HCT116 (cell line): ENCODE measurements around the gene CIITA. TPM values are rescaled to one million over a fixed set of nuclear protein-coding genes. Genes with fewer than 3 reads are reported as not detected.

ENCODE experiments used
- ATAC-seq: fragments of 200-7000 bp; cut with Tn5 transposase; 2 replicates; pipeline ENCODE4 v1.9.1; 2020; ENCODE audit warnings: mild to moderate bottlenecking, moderate library complexity
- BruUV-seq: library from RNA; stranded (reverse); fragments of 400-500 nt; replicated peaks from 2 replicates; lab custom pipeline; 2021; lab: Mats Ljungman, UMichigan
- CTCF ChIA-PET: fragments of 300-600 bp; sonication (Branson Sonifier 250); formaldehyde crosslinking; loops from one replicate; lab custom pipeline; 2021; ENCODE audit warnings: antibody characterized with exemption; lab: Charles Lee
- POLR2A ChIA-PET: fragments of 300-600, 350-600 bp; sonication (Branson Sonifier 250); formaldehyde crosslinking; loops from one replicate; lab custom pipeline; 2021; ENCODE audit warnings: antibody characterized with exemption; lab: Charles Lee
- RAD21 ChIA-PET, 2 experiments: fragments of 300-600 bp; sonication (Branson Sonifier 250); formaldehyde crosslinking; loops; one replicate each; lab custom pipeline; 2023; ENCODE audit warnings: low total read pairs in 2 of 2; ENCODE audit not compliant: uncharacterized antibody in 2 of 2, unreplicated experiment in 2 of 2, low non-redundant PET in 1 of 2; lab: Charles Lee
- DNase-seq: peaks from one replicate; pipeline ENCODE4 v3.0.0-alpha.2; 2010; ENCODE audit warnings: low read depth, low spot score
- H2AFZ ChIP-seq: fragments of 200-600 bp; shearing (Covaris generic), sonication (generic); 2 replicates; pipeline ENCODE4 v1.6.1; 2017; ENCODE audit warnings: low read depth, mixed run types, mixed read lengths, antibody characterized with exemption, low read length; ENCODE audit not compliant: poor library complexity, severe bottlenecking
- H3K27ac ChIP-seq: 2 replicates; pipeline ENCODE4 v1.5.1; 2012; ENCODE audit warnings: low read depth, low read length
- H3K27me3 ChIP-seq: fragments of 200-600 bp; sonication (generic); 2 replicates; pipeline ENCODE4 v1.6.1; 2016; ENCODE audit warnings: mixed run types, low read length, mixed read lengths; ENCODE audit not compliant: insufficient read depth
- H3K36me3 ChIP-seq, 2 experiments: fragments of 200-500 bp in 1 of 2; fragments of 200-600 bp in 1 of 2; sonication (Bioruptor generic) in 1 of 2; sonication (generic) in 1 of 2; 2 replicates each; pipeline versions ENCODE4 v1.5.1 to v1.6.1; 2014 to 2016; ENCODE audit warnings: low read length in 2 of 2, inconsistent platforms in 1 of 2, mixed read lengths in 1 of 2, mixed run types in 1 of 2; ENCODE audit not compliant: insufficient read depth in 2 of 2, control insufficient read depth in 1 of 2
- H3K4me1 ChIP-seq, 2 experiments: fragments of 200-600 bp in 1 of 2; sonication (generic) in 1 of 2; 2 replicates each; pipeline versions ENCODE4 v1.5.1 to v1.6.1; 2012 to 2017; ENCODE audit warnings: low read length in 2 of 2, inconsistent platforms in 1 of 2, mild to moderate bottlenecking in 1 of 2, mixed read lengths in 1 of 2, mixed run types in 1 of 2, moderate library complexity in 1 of 2; ENCODE audit not compliant: insufficient read depth in 2 of 2, control insufficient read depth in 1 of 2
- H3K4me2 ChIP-seq: fragments of 200-600 bp; sonication (generic); 2 replicates; pipeline ENCODE4 v1.6.1; 2017; ENCODE audit warnings: mixed run types, low read length, mixed read lengths
- H3K4me3 ChIP-seq, 2 experiments: fragments of 200-600 bp in 1 of 2; sonication (generic) in 1 of 2; replicated peaks in 1 of 2; 2 replicates each; pipeline ENCODE4 v1.5.1; 2011 to 2016; ENCODE audit warnings: low read length in 2 of 2, control low read depth in 1 of 2, low read depth in 1 of 2, mild to moderate bottlenecking in 1 of 2, mixed read lengths in 1 of 2, mixed run types in 1 of 2
- H3K79me2 ChIP-seq: fragments of 200-600 bp; sonication (generic); 2 replicates; pipeline ENCODE4 v1.6.1; 2017; ENCODE audit warnings: mild to moderate bottlenecking, mixed run types, low read length, moderate library complexity, mixed read lengths; ENCODE audit not compliant: insufficient read depth
- H3K9ac ChIP-seq: fragments of 200-600 bp; sonication (generic); 2 replicates; pipeline ENCODE4 v1.6.1; 2016; ENCODE audit warnings: low read length, mixed read lengths
- H3K9me2 ChIP-seq: fragments of 200-600 bp; sonication (generic), shearing (Covaris generic); 2 replicates; pipeline ENCODE4 v1.6.1; 2017; ENCODE audit warnings: mixed run types, mild to moderate bottlenecking, moderate library complexity; ENCODE audit not compliant: insufficient read depth
- H3K9me3 ChIP-seq, 2 experiments: fragments of 200-500 bp in 1 of 2; fragments of 200-600 bp in 1 of 2; sonication (Bioruptor generic) in 1 of 2; sonication (generic) in 1 of 2; 2 replicates each; pipeline ENCODE4 v1.6.1; 2014 to 2017; ENCODE audit warnings: low read length in 2 of 2, mixed read lengths in 2 of 2, inconsistent platforms in 1 of 2, low read depth in 1 of 2, mild to moderate bottlenecking in 1 of 2, mixed run types in 1 of 2, moderate library complexity in 1 of 2; ENCODE audit not compliant: control insufficient read depth in 1 of 2, insufficient read depth in 1 of 2
- H4K20me1 ChIP-seq: fragments of 200-600 bp; sonication (generic), shearing (Covaris generic); 2 replicates; pipeline ENCODE4 v1.6.1; 2017; ENCODE audit warnings: mixed run types, mild to moderate bottlenecking, moderate library complexity; ENCODE audit not compliant: insufficient read depth
- EZH2 ChIP-seq: fragments of 200-600 bp; sonication (generic); IDR thresholded peaks from 2 replicates; pipeline ENCODE4 v1.6.1; 2017; ENCODE audit warnings: antibody characterized with exemption, mixed run types
- POLR2AphosphoS5 ChIP-seq: IDR thresholded peaks from 2 replicates; pipeline ENCODE4 v1.6.1; 2011; ENCODE audit warnings: mild to moderate bottlenecking, low read depth, low read length, moderate library complexity
- REST ChIP-seq: IDR thresholded peaks from 2 replicates; pipeline ENCODE4 v1.6.1; 2012; ENCODE audit warnings: low read depth
- ZNF274 ChIP-seq: fragments of 200-500 bp; sonication (Bioruptor generic); IDR thresholded peaks from 2 replicates; pipeline ENCODE4 v1.6.1; 2014; ENCODE audit warnings: mild to moderate bottlenecking, low read depth, low read length, inconsistent platforms
- intact Hi-C: fragments of 100-400 bp; cut with micrococcal nuclease; formaldehyde crosslinking; loops from 2 replicates; pipeline ENCODE4 v1.10.0; 2022
- total RNA-seq: library from RNA; stranded (reverse); gene quantifications from one replicate; pipeline ENCODE4 v1.2.1, GENCODE V29; 2021; ENCODE audit not compliant: unreplicated experiment

CIITA gene
- total RNA-seq, 1 experiment from 2014 or later: 0.25 TPM

- no peak for ATAC-seq
- TF ChIP-seq ZNF274 (no peak), REST (no peak), POLR2AphosphoS5 (no peak), EZH2 (no peak)
- TF ChIP-seq, all 23 proteins: peak for 0
- H3K79me2 ChIP-seq: peaks cover 68% of the 10 kb centered on the region
- H3K27me3 ChIP-seq: no peaks in the 10 kb centered on the region
- DNase-seq: no peak
- intact Hi-C loops: no loop called here
- no TSS peak for BruUV-seq
- H3K27ac ChIP-seq: peak overlapping the region; percentile 65
- ChIA-PET RAD21 (no interaction called here), POLR2A (no interaction called here), CTCF (no interaction called here)
- peak overlapping the region; percentile 94 for H3K4me2 ChIP-seq
- no peaks in the 10 kb centered on the region for H3K9me3 ChIP-seq
- H3K4me3 ChIP-seq: peak overlapping the region; percentile 57 to 84
- peaks cover 8 to 21% of the 10 kb centered on the region in 2 experiments; a peak in 2 of 4 replicates for H3K36me3 ChIP-seq
- no peak overlapping the region for H2AFZ ChIP-seq
- peak overlapping the region; percentile 80 for H3K9ac ChIP-seq
- no peaks in the 10 kb centered on the region for H4K20me1 ChIP-seq
- peaks cover 37 to 50% of the 10 kb centered on the region in 2 experiments for H3K4me1 ChIP-seq
- no peaks in the 10 kb centered on the region for H3K9me2 ChIP-seq
These were observed 66.0 kb downstream of the CIITA start for GRCh38 chr16:10943064-10943353.
